PFSK-1 (cell line): ENCODE data around the gene RBM20.

Source experiments
- FOXP2 ChIP-seq: optimal IDR thresholded peaks from 2 replicates; pipeline ENCODE3; 2011; ENCODE audit warnings: borderline replicate concordance, control low read depth, inconsistent platforms; ENCODE audit not compliant: insufficient read depth; ENCODE audit errors: extremely low read length, extremely low read depth
- POLR2AphosphoS5 ChIP-seq: IDR thresholded peaks from 2 replicates; pipeline ENCODE4 v1.6.1; 2012; ENCODE audit warnings: low read depth, mild to moderate bottlenecking, control low read depth, low read length, moderate library complexity
- REST ChIP-seq, 2 experiments: IDR thresholded peaks; 2 replicates each; pipeline versions ENCODE4 v1.6.1 to v1.8.0; 2011 to 2012; ENCODE audit warnings: low read depth in 2 of 2, low read length in 2 of 2, control low read depth in 1 of 2, inconsistent platforms in 1 of 2, mild to moderate bottlenecking in 1 of 2, moderate library complexity in 1 of 2; ENCODE audit not compliant: insufficient read depth in 1 of 2
- SIN3A ChIP-seq: IDR thresholded peaks from 2 replicates; pipeline ENCODE4 v1.6.1; 2012; ENCODE audit warnings: mild to moderate bottlenecking, low read length, moderate library complexity, borderline replicate concordance; ENCODE audit not compliant: insufficient read depth
- TAF1 ChIP-seq: IDR thresholded peaks from 2 replicates; pipeline ENCODE4 v1.6.1; 2012; ENCODE audit warnings: low read length, control low read depth, borderline replicate concordance; ENCODE audit not compliant: insufficient read depth

The RBM20 gene

GRCh38 chr10:110803830-110804338 lies 159.7 kb downstream of the RBM20 start:
- TF ChIP-seq SIN3A: no peak

GRCh38 chr10:110804376-110804775 lies 160.2 kb downstream of the RBM20 start:
- no peak for TF ChIP-seq TAF1
- no peak for TF ChIP-seq REST (IDR thresholded peaks at IDR 0.05; ENCODE audit: insufficient read depth in 1 of 2, low read depth in 2 of 2, low read length in 2 of 2)
- no peak for TF ChIP-seq POLR2AphosphoS5
- TF ChIP-seq SIN3A: no peak
- no peak for TF ChIP-seq FOXP2

GRCh38 chr10:110805292-110805691 lies 161.2 kb downstream of the RBM20 start:
- no peak for TF ChIP-seq TAF1
- no peak for TF ChIP-seq POLR2AphosphoS5
- no peak for TF ChIP-seq REST (IDR thresholded peaks at IDR 0.05; ENCODE audit: insufficient read depth in 1 of 2, low read depth in 2 of 2, low read length in 2 of 2)
- no peak for TF ChIP-seq FOXP2
- no peak for TF ChIP-seq SIN3A

- TF ChIP-seq FOXP2 (no peak), TAF1 (no peak), REST (IDR thresholded peaks at IDR 0.05; ENCODE audit: insufficient read depth in 1 of 2, low read depth in 2 of 2, low read length in 2 of 2) (no peak), SIN3A (no peak), POLR2AphosphoS5 (no peak)
Measured at GRCh38 chr10:110806335-110806734, 162.2 kb downstream of the RBM20 start.

GRCh38 chr10:110808123-110808522 lies 164.0 kb downstream of the RBM20 start:
- TF ChIP-seq TAF1 (no peak), REST (IDR thresholded peaks at IDR 0.05; ENCODE audit: insufficient read depth in 1 of 2, low read depth in 2 of 2, low read length in 2 of 2) (no peak), POLR2AphosphoS5 (no peak), SIN3A (no peak), FOXP2 (no peak)

- no peak for TF ChIP-seq SIN3A
- no peak for TF ChIP-seq FOXP2
- no peak for TF ChIP-seq REST (IDR thresholded peaks at IDR 0.05; ENCODE audit: insufficient read depth in 1 of 2, low read depth in 2 of 2, low read length in 2 of 2)
Measured at GRCh38 chr10:110808615-110809014, 164.5 kb downstream of the RBM20 start.
